Left renal pelvis (tissue), 4 donors: ENCODE results near the gene DMD. TPM values are rescaled to one million over a fixed set of nuclear protein-coding genes. Genes with fewer than 3 reads are reported as not detected.
"Not testable (repeated sequence)": the region's sequence is repeated elsewhere in the genome, so short reads cannot be mapped to it uniquely, and the experiment has no call there.

Experiments used
- DNase-seq, 4 donors: peaks; one replicate each; pipeline ENCODE4 v3.0.0-alpha.2; 2013; ENCODE audit warnings: low read depth in 4 of 4, low spot score in 3 of 4
- polyA plus RNA-seq, 4 donors: library from polyadenylated mRNA; unstranded; fragments of 120-200 nt; gene quantifications; one replicate each; pipeline ENCODE4 v1.2.1, GENCODE V29; 2013; ENCODE audit not compliant: insufficient read length in 4 of 4

DMD gene
- polyA plus RNA-seq, 4 donors = 17.2 to 31.2 (median 20.1) TPM

DNA sequence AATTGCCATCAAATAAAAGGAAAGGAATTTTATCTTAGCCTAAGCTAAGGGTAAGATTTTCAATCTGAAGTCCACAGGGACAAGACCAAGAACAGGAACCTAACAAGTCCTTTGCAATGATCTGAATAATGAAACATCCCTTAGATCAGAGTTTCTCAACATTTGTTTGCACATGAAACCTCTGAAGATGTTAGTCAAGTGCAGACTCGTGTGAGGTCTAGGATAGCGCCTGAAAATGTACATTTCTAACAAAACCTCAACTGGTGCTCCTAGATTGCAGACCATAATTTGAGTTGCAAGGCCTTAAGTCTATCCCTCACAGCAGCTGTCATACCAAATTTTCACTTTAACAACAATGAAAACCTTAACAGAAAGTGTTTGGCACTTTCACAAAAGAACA is 337.6 kb downstream of the DMD start:
- DNase-seq = no peak

DNA sequence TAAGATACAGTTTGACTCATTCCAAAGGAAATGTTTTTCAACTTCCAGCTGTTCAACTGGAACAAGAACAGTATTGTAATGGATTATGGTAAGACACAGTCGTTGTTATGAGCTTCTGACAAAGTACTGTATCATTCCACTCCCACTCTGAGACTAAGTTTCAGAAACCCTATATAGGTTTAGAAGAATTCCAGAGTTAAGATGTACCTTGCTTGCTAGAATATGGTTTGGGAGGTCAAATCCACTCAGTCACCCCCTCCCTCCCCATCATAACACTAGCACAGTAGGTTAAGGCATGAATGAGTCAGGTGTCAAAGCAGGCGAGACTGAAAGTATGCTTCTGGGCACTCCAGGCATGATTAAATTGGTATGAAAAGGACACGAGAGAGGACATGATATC is 339.7 kb downstream of the DMD start:
- DNase-seq = no peak

DNA sequence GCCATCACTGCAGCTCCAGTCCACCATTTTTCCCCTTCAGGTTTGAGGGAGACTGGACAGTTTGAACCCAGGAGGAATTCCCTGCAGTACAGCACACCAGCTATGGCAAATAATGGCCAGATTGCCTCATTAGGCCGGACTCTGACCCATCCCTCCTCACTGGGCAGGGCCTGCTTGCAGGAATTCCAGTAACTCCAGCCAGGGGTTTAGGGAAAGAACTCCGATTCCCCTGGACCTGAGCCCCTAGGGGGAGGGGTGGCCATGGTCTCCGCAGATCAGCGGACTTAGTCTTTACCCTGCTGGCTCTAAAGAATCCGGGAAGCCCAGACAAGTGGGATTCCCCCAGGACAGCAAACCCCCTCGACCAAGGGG is 342.8 kb downstream of the DMD start:
- DNase-seq = no peak

DNA sequence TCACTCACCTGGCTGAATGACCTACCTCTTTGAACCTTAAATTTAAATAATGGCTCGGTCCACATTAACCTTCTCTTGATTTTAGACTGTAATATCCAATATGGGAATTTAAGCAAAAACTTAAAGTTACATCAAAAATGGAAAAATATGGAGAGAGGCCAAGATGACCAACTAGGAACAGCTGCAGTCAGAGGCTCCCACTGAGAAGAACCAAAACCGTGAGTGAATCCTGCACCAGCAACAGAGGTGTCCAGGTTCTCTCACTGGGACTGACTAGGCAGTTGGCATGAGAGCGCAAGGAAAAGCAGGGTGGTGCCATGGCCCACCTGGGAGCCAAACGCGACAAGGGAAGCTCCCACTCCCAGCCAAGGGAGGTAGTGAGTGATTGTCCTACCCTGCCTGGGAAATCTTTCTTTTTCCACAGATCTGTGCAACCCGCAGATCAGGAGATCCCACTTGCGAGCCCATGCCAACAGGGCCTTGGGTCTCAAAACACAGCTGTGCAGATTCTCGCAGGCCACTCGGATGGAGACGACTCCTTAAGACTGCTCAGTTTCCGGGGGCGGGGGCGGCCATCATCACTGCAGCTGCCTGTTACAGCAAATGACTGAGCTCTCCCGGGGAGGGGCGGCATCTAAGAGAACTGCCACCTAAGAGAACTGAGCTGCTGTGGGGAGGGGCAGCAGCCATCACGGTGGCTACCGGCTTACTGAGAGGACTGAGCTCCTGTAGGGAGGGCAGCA is 343.4 kb downstream of the DMD start:
- no peak for DNase-seq

DNA sequence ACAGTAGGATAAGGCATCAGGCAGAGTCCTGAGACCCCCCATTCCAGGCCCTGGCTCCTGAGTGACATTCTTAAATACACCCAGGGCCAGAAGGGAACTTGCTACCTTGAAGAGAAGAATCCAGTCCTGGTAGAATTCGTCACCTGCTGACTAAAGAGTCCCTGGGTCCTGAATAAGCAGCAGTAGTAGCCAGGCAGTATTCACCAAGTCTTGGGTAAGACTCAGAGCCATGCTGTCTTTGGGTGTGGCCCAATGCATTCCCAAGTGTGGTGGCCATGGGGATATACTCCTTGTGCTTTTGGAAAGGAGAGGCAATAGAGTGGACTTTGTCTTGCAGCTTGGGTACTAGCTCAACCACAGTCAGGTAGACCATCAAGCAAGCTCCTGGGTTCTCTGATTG is 359.1 kb downstream of the DMD start:
- DNase-seq = no peak

DNA sequence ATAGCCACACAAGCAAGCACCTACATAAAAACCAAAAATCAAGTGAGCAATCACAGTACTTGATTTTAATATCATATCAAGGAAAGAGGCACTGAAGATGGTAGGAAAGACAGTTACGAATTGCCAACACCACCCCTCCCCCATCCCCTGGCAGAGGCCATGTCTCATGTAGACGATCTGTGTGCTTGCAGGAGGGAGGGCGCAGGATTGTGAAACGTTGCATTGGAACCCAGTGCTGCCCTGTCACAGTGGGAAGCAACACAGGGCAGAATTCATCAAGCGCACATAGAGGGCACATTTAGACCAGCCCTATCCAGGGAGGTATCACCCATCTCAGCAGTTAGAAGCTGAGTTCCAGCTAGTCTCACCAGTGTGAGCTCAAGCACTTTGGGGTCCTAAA is 359.8 kb downstream of the DMD start:
- no peak for DNase-seq

DNA sequence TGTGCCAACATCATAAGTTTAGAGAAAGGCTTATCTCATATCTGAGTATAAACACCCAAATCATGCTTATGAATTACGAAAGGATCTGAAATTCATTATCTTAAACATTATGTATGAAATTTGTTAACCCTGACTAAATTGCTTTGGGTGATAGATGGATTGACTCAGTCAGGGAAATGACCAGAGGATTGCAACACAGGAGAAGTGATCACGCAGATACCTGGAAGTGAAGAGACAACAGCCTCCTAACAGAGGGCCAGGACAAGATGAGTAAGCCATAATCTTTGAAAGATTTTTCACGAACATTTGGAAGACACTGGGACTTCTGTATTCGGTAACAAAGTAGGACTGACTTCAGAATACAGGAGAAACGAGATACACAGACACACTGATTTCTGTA is 363.4 kb downstream of the DMD start:
- no peak for DNase-seq

DNA sequence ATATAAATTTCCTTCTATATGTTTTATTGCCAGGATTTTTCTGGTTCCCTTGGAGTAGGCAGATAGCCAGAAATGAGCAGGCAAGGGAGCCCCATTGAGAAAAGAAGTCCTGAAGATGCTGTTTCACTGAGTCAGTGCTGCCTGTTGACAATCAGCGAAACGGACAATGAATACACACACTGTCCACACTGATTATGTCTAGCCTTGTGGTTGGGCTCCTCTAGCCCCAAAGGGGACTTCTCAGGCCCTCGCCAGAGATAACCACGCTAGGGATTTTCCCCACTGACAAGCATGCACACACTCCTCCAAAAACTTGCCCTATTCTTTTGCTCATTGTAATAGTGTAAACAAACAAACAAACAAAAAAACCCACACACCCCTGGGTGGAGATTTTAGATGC is 369.3 kb downstream of the DMD start:
- no peak for DNase-seq

DNA sequence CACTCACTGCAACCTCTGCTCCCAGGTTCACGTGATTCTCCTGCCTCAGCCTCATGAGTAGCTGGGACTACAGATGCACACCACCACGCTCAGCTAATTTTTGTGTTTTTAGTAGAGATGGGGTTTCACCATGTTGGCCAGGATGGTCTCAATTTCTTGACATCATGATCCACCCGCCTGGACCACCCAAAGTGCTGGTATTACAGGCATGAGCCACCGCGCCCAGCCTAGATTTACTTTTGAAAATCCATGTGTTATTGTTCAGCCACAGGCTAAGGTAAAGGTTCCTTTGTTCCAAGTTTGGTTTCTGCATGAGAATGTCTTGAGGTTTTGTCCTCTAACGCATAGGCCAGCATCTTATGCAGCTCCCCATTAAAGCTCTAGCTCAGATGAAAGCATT is 371.6 kb downstream of the DMD start:
- DNase-seq = no peak

DNA sequence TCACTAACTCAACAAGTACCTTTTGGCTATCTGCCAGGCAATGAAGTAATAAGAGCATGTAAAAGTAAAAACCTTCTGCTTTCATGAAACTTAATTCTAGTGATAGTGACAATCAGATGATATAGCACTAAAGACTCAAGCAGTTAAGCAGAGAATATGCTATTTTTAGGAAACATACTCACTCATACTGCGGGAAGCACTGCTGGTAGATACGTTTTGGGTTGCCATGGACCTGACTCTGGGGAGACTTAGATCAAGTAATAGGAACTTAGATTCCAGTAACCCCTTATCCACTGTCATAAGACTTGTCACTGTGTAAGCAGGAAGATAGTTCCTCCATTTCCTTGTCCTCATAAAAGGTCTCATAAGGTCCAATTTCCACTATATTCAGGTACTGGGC is 386.3 kb downstream of the DMD start:
- DNase-seq = no peak

DNA sequence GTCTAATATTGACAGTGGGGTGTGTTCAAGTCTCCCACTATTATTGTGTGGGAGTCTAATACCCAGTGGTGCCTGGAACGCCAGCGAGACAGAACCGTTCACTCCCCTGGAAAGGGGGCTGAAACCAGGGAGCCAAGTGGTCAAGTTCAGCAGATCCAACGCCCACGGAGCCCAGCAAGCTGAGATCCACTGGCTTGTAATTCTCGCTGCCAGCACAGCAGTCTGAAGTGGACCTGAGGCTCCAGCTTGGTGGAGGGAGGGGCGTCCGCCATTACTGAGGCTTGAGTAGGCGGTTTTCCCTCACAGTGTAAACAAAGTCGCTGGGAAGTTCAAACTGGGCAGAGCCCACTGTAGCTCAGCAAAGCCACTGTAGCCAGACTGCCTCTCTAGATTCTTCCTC is 407.3 kb downstream of the DMD start:
- no peak for DNase-seq

DNA sequence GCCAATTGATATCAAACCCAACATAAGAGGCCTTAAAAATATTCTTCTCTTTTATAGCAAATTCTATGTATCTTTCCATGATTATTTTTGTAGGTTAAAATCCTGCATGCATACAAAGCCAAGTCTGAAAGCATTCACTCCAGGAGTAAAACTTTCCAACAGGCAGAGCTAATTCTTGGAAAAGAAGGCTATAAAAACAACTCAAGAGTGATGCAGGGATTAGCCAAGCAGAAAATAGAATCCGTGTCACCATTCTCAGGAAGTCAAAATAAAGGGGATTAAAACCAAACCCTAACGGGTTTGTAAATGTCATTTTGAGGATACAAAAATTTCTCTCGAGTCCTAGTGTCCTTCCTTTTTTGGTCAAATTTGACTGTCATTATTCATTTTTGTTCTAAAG is 412.4 kb downstream of the DMD start:
- no peak for DNase-seq

DNA sequence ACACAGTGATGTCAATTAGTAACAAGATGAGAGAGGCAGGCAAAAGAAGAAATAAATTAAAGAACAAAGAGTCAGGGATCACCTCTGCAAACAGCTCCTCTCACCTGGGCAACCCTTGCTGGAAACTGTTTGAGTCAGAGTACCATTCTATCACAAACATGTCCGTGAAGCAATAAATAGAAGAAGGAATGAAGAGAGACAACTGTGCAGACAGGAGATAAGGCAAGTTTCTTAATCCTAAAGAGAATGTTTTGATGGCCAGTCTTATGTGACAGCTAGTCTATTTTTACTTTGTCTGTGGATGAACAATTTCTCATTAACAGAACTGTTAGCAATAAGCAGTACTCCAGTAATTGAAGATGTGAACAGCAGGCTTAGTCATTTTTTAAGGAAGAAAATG is 422.4 kb downstream of the DMD start:
- no peak for DNase-seq

DNA sequence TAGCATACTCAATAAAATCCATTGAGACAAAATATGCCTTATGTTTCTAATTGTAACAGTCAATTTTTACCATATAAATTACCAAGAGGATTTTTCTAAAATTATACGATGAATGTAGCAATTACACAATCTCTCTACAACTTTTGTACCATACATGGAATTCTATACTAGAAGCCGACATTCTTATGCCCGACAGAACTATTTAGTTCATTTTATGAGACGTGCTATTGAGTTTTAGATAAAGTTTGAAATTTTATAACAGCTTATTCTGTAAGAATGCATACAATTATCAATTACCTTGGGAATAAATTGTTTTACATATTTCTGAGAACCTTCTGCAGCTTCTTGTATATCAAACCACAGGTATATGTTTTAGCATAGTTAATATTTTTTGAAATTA is 431.2 kb downstream of the DMD start:
- DNase-seq = no peak

DNA sequence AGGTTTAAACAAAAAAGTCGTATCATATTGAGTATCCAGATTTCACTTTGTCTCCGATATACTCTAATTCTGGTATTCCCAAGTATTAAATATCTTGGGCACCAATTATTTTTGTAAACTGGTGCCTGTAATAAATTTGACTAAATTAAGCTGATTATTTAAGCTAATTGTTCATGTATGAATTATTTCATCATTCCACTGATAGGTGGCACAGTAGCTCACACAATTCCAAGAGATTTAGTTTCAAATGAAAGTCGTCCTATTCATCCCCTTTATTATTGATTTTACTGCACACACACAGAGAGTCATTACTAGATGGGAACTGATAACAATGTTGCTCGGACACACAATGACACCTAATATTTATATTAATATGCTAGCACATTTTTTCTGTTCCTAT is 432.4 kb downstream of the DMD start:
- DNase-seq = no peak

DNA sequence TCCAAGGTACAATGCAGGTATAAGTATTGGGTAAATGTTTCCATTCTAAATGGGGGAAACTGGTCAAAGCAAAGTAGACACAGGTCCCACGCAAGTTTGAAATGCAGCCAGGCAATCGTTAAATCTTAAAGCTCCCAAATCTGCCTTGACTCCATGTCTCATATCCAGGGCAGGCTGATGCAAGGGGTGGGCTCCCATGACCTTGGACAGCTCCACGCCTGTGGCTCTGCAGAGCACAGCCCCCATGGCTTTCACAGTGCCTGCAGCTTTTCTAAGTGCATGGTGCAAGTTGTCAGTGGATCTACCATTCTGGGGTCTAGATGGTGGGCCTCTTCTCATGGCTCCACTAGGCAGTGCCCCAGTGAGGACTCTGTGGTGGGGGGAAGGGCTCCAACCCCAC is 436.4 kb downstream of the DMD start:
- no peak for DNase-seq

DNA sequence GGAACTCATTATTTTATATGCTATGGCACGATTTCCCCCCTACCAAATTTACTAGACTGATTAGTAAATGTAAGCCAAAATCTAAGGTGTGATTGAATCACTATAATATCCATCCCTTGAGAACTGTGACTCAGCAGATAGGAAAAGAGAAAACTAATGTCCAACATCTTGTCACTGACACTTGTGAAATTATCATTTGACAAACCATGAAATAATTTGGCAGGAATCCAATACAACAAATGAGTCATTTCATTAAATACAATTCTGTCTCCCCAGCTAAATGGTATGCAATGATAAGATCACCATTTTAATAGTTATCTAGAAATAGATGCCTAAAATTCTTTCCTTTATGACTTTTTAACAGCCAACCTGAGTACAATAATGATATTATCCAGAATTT is 462.3 kb downstream of the DMD start:
- no peak for DNase-seq

DNA sequence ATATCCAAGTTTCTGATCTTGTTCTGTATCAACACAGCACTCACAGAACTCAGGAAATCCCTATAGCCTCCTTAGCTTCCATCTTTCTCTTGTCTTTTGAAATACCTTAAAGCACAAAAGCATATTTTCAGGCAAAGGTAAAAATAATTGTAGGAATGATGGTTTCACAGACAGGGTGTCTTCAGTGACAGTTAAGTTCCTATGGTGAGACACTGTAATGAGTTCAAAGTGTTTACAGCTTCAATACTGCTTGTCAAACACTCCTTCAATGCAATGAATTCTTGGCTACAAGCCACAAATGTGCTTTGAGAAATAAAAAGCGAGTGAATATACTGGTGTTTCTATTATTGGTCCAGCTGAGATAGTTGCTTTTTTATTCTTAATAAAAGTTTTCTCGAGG is 466.0 kb downstream of the DMD start:
- no peak for DNase-seq

DNA sequence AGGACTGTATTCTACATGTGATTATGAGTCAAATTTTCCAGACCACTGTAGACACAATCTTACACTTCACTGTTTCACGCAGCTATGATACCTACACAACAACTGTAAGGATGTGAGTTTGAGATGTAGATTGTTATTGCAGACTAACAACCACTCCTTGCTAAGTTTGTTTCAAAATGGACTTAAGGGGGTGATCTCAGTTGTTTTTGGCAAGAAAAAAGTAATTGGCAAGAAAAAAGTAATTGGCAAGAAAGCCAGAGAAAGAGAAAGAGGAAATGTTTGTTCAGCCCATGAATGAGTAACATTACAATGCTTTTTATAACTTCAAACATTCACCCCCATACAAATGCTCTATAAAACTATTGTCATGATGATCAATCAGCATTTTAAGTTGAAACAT is 466.4 kb downstream of the DMD start:
- no peak for DNase-seq

DNA sequence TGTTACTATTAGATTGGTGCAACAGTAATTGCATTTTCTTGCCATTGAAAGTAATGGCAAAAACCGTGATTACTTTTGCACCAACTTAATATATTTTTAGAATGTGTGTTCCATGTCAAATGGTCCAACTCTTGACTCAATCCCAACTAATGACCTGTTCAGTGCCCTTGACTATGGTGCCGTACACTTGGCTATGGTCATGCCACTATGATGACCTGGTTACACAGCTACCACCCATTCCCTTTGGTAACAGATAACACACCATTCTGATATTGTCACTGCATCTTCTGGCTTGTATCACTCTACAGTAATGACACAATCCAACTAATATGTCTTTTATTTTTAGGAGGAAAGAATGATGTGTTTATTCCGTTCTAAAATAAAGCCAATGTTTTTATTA is 469.4 kb downstream of the DMD start:
- DNase-seq = no peak

DNA sequence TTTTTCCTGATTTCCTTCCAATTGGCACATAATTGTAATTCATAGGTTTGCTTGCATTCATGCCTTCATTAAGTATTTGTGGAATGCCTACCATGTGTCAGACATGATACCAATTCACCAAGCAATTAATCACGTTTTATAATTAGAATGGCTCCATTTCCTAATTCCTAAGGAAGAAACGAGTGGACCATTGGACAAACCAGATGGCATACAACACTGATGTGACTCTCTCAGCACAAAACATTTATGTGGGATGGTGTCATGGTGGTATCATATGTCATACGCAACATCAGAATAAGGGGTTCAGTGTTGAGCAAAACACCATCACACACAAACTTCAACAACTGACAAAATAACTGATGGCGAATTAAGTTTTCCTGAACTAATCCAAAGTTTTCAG is 502.8 kb downstream of the DMD start:
- no peak for DNase-seq

DNA sequence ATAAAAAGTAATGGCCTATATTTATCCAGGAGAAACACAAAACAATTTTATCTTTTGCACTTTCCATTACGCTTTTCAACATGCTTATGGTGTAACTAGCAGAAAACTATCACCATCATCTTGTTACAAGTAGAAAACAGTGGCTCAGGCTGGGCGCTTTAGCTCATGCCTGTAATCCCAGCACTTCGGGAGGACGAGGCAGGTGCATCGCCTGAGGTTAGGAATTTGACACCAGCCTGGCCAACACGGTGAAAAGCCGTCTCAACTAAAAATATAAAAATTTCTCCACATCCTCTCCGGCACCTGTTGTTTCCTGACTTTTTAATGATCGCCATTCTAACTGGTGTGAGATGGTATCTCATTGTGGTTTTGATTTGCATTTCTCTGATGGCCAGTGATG is 506.0 kb downstream of the DMD start:
- DNase-seq = not testable (repeated sequence)

DNA sequence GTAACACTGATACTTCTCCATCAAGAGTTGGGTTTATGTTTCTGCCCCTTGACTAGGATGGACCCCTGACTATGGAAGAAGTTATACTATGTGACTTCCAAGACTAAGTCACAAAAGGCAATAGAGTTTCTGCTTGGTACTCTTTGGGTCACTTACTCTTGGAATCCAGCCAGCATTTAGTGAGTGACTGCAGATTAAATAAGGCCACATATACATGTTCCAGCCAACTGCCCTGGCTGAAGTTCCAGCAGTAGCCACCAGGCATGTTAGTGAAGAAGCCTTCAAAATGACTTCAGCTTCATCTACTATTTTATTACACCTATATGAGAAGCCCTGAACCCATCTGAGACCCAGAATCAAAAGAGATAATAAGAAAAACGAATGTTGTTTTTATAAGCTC is 524.0 kb downstream of the DMD start:
- DNase-seq = no peak
